ENCODE data around the gene PRDM15.

DNA sequence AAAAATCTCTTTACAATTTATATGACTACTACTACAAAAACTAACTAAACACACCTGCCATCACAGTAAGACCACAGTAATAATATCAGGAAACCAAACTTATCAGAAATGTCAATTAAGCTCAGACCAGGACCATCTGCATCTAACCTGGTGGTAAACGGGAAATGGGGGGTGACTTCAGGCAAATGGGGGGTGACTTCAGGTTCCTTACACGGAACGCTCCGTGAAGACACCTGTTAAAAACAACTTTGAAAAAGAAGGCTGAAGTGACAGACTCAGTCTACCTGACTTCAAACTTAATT is 15.8 kb downstream of the PRDM15 start:
- TF ChIP-seq, protein P1, sequence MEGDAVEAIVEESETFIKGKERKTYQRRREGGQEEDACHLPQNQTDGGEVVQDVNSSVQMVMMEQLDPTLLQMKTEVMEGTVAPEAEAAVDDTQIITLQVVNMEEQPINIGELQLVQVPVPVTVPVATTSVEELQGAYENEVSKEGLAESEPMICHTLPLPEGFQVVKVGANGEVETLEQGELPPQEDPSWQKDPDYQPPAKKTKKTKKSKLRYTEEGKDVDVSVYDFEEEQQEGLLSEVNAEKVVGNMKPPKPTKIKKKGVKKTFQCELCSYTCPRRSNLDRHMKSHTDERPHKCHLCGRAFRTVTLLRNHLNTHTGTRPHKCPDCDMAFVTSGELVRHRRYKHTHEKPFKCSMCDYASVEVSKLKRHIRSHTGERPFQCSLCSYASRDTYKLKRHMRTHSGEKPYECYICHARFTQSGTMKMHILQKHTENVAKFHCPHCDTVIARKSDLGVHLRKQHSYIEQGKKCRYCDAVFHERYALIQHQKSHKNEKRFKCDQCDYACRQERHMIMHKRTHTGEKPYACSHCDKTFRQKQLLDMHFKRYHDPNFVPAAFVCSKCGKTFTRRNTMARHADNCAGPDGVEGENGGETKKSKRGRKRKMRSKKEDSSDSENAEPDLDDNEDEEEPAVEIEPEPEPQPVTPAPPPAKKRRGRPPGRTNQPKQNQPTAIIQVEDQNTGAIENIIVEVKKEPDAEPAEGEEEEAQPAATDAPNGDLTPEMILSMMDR (IDR thresholded peaks at IDR 0.05): no peak
- TF ChIP-seq POLR2A (IDR thresholded peaks at IDR 0.05): no peak

Data from thyroid gland (tissue), 4 donors.